Endothelial cell of umbilical vein (primary cell): ENCODE measurements around the gene CYSLTR2. TPM values are rescaled to one million over a fixed set of nuclear protein-coding genes. Genes with fewer than 3 reads are reported as not detected.

Experiments
- BruUV-seq: library from RNA; stranded (reverse); fragments of 400-500 nt; replicated peaks from 2 replicates; lab custom pipeline; 2021; lab: Mats Ljungman, UMichigan
- CTCF ChIA-PET: fragments of 300-600, 350-600 bp; sonication (Branson Sonifier 250); formaldehyde crosslinking; loops from one replicate; lab custom pipeline; 2021; ENCODE audit warnings: antibody characterized with exemption, inconsistent platforms; lab: Charles Lee
- POLR2A ChIA-PET: fragments of 300-600, 350-600 bp; sonication (Branson Sonifier 250); formaldehyde crosslinking; loops from one replicate; lab custom pipeline; 2021; ENCODE audit warnings: antibody characterized with exemption, inconsistent platforms; lab: Charles Lee
- DNase-seq: peaks from one replicate; pipeline ENCODE4 v3.0.0-alpha.2; 2011; ENCODE audit warnings: low read depth, low spot score
- FAIRE-seq: peaks from 2 replicates; lab custom pipeline; 2011; peaks lifted over from hg19 to GRCh38; lab: Jason Lieb, UNC
- H2AFZ ChIP-seq: 2 replicates; pipeline ENCODE4 v1.6.0; 2012; ENCODE audit warnings: low read depth, low read length, control low read depth, inconsistent platforms
- H3K27ac ChIP-seq: 2 replicates; pipeline ENCODE4 v1.5.1; 2011; ENCODE audit warnings: low read depth, mild to moderate bottlenecking, control low read depth, low read length, moderate library complexity; ENCODE audit not compliant: insufficient read depth
- H3K27me3 ChIP-seq, 2 experiments: 2 replicates each; pipeline versions ENCODE4 v1.6.0 to v1.6.1; 2011; ENCODE audit warnings: low read length in 2 of 2, mixed read lengths in 1 of 2; ENCODE audit not compliant: control insufficient read depth in 2 of 2, insufficient read depth in 2 of 2
- H3K36me3 ChIP-seq, 2 experiments: 2 replicates in 1 of 2; 3 replicates in 1 of 2; pipeline ENCODE4 v1.5.1; 2011; ENCODE audit warnings: low read length in 2 of 2, mild to moderate bottlenecking in 1 of 2, moderate library complexity in 1 of 2; ENCODE audit not compliant: control insufficient read depth in 2 of 2, insufficient read depth in 2 of 2; ENCODE audit errors: extremely low read depth in 1 of 2
- H3K4me1 ChIP-seq: 3 replicates; pipeline ENCODE4 v1.5.1; 2011; ENCODE audit warnings: mild to moderate bottlenecking, low read length; ENCODE audit not compliant: control insufficient read depth, insufficient read depth; ENCODE audit errors: extremely low read depth
- H3K4me2 ChIP-seq: 2 replicates; pipeline ENCODE4 v1.6.1; 2011; ENCODE audit warnings: low read length, control low read depth, mixed read lengths; ENCODE audit not compliant: insufficient read depth
- H3K4me3 ChIP-seq, 3 experiments: fragments of 200-600 bp in 1 of 3; sonication (generic), shearing (Covaris generic) in 1 of 3; replicated peaks in 1 of 3; 2 replicates each; pipeline ENCODE4 v1.5.1; 2011 to 2016; ENCODE audit warnings: control low read depth in 3 of 3, low read length in 3 of 3, mild to moderate bottlenecking in 2 of 3, inconsistent platforms in 1 of 3, low read depth in 1 of 3, moderate library complexity in 1 of 3; ENCODE audit not compliant: insufficient read depth in 1 of 3
- H3K79me2 ChIP-seq: 2 replicates; pipeline ENCODE4 v1.6.0; 2012; ENCODE audit warnings: low read length, inconsistent platforms; ENCODE audit not compliant: control insufficient read depth, insufficient read depth
- H3K9ac ChIP-seq: replicated peaks from 2 replicates; pipeline ENCODE3; 2011; ENCODE audit warnings: low read length, control low read depth; ENCODE audit not compliant: insufficient read depth; ENCODE audit errors: extremely low read depth
- H3K9me1 ChIP-seq: replicated peaks from 3 replicates; pipeline ENCODE4 v1.6.0; 2011; ENCODE audit warnings: mild to moderate bottlenecking, low read length; ENCODE audit not compliant: control insufficient read depth, insufficient read depth; ENCODE audit errors: extremely low read depth
- H3K9me3 ChIP-seq: replicated peaks from 2 replicates; pipeline ENCODE4 v1.5.1; 2012; ENCODE audit warnings: low read length, inconsistent platforms; ENCODE audit not compliant: control insufficient read depth, insufficient read depth
- H4K20me1 ChIP-seq: replicated peaks from 2 replicates; pipeline ENCODE3; 2011; ENCODE audit warnings: mild to moderate bottlenecking, low read length; ENCODE audit not compliant: control insufficient read depth, insufficient read depth; ENCODE audit errors: extremely low read depth
- CTCF ChIP-seq, 2 donors: IDR thresholded peaks; 1 replicate in 1 of 2; 2 replicates in 1 of 2; pipeline ENCODE4 v1.5.1; 2011; ENCODE audit warnings: low read length in 2 of 2, mild to moderate bottlenecking in 2 of 2, moderate library complexity in 2 of 2, control low read depth in 1 of 2, inconsistent platforms in 1 of 2, low read depth in 1 of 2; ENCODE audit not compliant: insufficient read depth in 1 of 2; ENCODE audit errors: extremely low read depth in 1 of 2
- EZH2 ChIP-seq: IDR thresholded peaks from 2 replicates; pipeline ENCODE4 v1.6.1; 2012; ENCODE audit warnings: borderline replicate concordance, low read depth, mild to moderate bottlenecking, moderate library complexity, low read length, inconsistent platforms; ENCODE audit not compliant: severe bottlenecking
- FOS ChIP-seq: IDR thresholded peaks from 2 replicates; pipeline ENCODE4 v1.6.1; 2011; ENCODE audit warnings: mild to moderate bottlenecking, low read length, moderate library complexity, borderline replicate concordance; ENCODE audit not compliant: insufficient read depth
- GATA2 ChIP-seq: IDR thresholded peaks from 2 replicates; pipeline ENCODE4 v1.7.0; 2011; ENCODE audit warnings: low read depth, mild to moderate bottlenecking, moderate library complexity, mixed read lengths, low read length; ENCODE audit not compliant: insufficient read length, insufficient read depth
- JUN ChIP-seq: IDR thresholded peaks from 2 replicates; pipeline ENCODE4 v1.6.1; 2011; ENCODE audit warnings: borderline replicate concordance, low read depth; ENCODE audit not compliant: insufficient read length, insufficient read depth
- MAX ChIP-seq: IDR thresholded peaks from 2 replicates; pipeline ENCODE4 v1.6.1; 2011; ENCODE audit not compliant: insufficient read depth, insufficient read length
- MYC ChIP-seq: IDR thresholded peaks from one replicate; pipeline ENCODE4 v1.6.1; 2011; ENCODE audit warnings: mild to moderate bottlenecking, low read depth, low read length
- POLR2A ChIP-seq: IDR thresholded peaks from 2 replicates; pipeline ENCODE4 v1.6.1; 2012; ENCODE audit warnings: low read depth, mild to moderate bottlenecking, control low read depth, low read length
- POLR2AphosphoS5 ChIP-seq: IDR thresholded peaks from 2 replicates; pipeline ENCODE4 v1.6.1; 2012; ENCODE audit warnings: low read depth, mild to moderate bottlenecking, control low read depth, low read length, moderate library complexity; ENCODE audit not compliant: insufficient read depth
- dilution Hi-C: fragments of 300-500 bp; cut with MboI; formaldehyde crosslinking; loops from one replicate; pipeline ENCODE4 v1.15.0; 2019; ENCODE audit warnings: low sequenced_read_pairs; ENCODE audit not compliant: extremely low pct_ligation_motif_present
- intact Hi-C: fragments of 100-400 bp; cut with micrococcal nuclease; formaldehyde crosslinking; loops from one replicate; pipeline ENCODE4 v1.10.0; 2022
- polyA plus RNA-seq, 4 experiments: library from polyadenylated mRNA; depleted of rRNA in 3 of 4; stranded (reverse) in 3 of 4; unstranded in 1 of 4; fragments of >200 nt; gene quantifications; 2 replicates each; pipeline versions ENCODE4 v1.2.1 to v1.2.3, GENCODE V29; 2011 to 2012; ENCODE audit warnings: missing spikeins in 1 of 4
- total RNA-seq: library from RNA; stranded (reverse); gene quantifications from 2 replicates; pipeline ENCODE4 v1.2.3, GENCODE V29; 2021

The CYSLTR2 gene
- total and polyA plus RNA-seq, 2 donors (not counting 3 experiments of a cell fraction or from before 2014, with no cell fraction given) = 0.10 to 0.31 TPM

DNA sequence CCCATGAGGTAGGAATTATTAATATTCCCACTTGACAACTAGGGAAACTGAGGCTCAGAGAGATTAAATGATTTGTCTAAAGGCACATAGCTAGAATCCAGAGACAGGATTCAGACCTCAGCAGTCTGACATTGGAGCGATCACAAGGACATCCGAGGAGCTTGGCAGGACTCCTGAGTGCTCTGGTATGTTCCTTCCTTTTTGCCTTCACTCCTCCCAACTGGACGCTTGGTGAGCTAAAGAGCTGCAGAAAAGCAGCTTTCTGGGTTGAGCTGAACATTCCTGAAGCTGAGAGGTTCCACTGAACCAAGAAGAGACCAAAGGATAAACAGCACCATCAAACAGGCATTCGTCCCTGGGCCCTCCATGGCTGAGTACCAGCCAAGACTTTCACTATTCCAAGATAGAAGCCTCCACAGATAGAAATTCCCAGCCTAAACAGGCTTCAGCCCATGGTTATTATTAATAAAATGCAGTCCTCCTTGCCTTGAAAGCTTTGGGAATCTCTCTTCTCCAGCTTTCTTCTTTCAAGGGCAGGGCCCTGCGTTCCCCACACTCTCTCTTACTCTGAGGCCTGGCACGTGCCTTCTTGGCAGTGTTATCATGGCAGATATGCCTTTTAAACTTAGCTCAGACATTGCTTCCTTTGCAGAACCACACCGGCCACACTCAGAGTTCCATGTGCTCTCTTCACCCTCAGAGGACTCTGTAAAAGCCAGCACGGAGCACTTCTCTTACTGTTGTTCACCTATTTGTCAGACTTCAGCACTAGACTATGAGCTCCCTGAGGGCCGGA, 97.1 kb downstream of the CYSLTR2 start:
- Histone ChIP-seq H3K36me3 (no peaks in the 10 kb centered on the region), H3K9me3 (no peaks in the 10 kb centered on the region), H3K27me3 (peaks cover 0 to under 1% of the 10 kb centered on the region in 2 experiments), H3K4me2 (no peak overlapping the region), H3K9me1 (no peaks in the 10 kb centered on the region), H2AFZ (no peak overlapping the region), H3K4me1 (peaks cover 6% of the 10 kb centered on the region), H3K9ac (no peak overlapping the region), H3K27ac (no peak overlapping the region), H3K4me3 (no peak overlapping the region), H4K20me1 (no peaks in the 10 kb centered on the region), H3K79me2 (no peaks in the 10 kb centered on the region)
- ChIA-PET POLR2A (no interaction called here), CTCF (interaction anchor here (0.9 to 5.2 kb wide), 7 partner anchors 10 to 530 kb away, joined by 3 to 66 read pairs (median 5); no protein-coding TSS in a partner anchor)
- dilution Hi-C loops (no loop called here), intact Hi-C loops (no loop called here)
- no TSS peak for BruUV-seq
- TF ChIP-seq MYC (no peak), MAX (no peak), POLR2A (no peak), JUN (no peak), CTCF (IDR thresholded peaks at IDR 0.05; ENCODE audit: extremely low read depth in 1 of 2, insufficient read depth in 1 of 2, low read depth in 1 of 2, low read length in 2 of 2) (no peak), POLR2AphosphoS5 (no peak), GATA2 (no peak), EZH2 (no peak), FOS (no peak)
- DNase-seq (no peak), FAIRE-seq (no peak)
